GM18508 (cell line): ENCODE data around the gene INPP4A.

ENCODE experiments used
- ATAC-seq: cut with Tn5 transposase; IDR thresholded peaks from one replicate; pipeline ENCODE4 v1.9.1; 2021; ENCODE audit warnings: moderate number of reproducible peaks; ENCODE audit not compliant: insufficient read depth, unreplicated experiment

INPP4A gene

DNA sequence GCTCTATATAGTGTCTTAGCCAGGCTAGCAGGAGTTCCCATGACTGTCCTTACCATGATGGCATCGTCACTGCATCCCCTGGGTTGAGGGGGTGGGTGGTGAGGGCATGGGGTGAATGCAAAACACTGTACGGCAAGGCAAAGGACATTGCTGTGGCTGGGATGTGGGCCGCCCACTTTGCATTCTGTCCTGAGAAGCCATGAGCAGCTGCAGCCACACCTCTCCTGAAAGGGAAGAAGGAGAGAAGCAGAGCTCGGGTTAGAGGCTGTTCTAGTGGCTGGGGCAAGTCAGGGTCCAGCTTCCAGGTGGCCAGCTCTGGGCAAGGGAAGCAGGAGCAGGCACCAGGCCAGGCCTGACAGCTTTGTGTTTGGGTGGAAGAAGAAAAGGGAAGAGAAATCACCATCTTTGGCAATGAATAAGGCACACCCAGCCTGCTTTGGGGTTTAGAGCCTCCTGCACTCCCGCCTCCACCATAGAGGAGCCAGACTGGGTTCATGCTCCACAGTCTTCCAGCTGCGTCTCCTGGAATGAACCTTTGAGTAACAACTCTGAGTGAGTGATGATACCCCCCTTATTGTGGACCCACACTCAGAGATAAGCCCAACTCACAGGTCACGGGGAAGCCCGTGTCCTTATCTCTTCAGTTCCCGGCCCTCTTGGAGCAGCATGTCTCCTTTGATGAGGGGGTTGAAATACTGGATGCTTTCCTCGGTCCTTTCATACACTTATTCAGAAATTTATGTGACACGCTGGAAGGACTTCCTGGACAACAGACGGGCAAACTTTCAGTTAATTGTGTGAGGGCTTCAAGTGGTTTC lies 63.4 kb downstream of the INPP4A start:
- no peak for ATAC-seq

DNA sequence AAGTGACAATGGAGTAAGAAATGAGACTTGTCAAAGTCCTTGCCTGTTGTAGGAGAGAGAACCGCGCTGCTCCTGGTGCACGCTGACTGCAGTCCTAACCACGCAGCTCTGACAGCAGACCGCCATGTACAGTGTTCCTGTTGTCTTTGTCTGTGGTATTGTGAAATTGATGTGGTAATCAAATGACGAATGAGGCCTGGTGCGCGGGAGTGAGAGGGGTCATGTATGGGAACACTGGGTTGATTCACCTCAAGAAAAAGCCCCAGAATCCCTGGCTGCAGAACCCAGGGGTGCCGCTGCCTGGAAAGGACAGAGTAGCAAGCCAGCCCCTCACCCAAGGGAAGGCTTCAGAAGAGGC lies 64.0 kb downstream of the INPP4A start:
- no peak for ATAC-seq

DNA sequence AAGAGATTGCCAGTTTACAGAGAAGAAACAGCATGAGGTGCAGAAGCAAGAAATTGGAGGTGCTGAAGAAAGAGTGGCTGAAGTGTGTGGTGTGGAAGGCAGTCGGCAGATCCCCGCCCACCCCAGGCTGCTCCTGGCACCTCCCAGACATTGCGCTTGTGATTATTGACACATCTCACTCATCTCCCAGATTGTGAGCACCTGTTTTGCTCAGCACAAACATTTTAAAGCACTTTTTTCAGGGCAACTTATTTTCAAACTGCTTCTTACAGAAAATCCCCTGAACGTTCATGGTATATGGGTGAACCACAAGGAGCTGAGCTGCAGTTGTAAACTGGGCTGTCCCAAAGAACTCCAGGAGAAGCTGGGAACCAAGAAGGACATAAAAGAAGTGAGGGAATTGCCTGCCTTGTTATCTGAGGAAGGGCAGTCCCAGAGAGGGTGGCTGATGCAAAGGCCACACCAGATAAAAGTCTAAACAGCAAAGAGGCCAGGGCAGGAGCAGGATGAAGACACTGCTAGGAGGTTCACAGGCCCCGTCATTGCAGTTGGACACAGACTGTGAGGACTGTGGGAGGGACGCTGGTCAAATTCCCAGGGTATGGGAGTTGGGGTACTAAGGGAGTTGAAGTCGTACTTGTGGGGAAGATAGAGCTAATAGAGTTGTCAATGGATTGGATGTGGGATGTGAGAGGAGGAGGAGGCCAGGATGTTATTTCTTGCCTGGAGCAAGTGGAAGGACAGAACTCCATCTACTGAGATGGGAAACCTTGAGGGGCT lies 65.1 kb downstream of the INPP4A start:
- ATAC-seq, result no peak

DNA sequence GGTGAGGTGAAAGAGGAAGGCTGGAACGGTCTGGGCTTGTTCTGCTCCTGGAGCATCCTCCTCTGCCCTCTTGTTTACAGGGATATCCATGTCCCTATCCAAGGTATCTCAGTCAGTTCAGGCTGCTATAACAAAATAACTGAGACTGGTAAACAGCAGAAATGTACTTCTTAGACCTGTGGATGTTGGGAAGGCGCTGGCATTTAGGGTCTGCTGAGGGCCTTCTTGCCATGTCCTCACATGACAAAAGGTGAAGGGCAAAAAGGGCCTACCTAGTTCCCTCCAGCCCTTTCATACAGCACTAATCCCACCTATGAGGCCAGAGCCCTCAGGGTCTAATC lies 65.6 kb downstream of the INPP4A start:
- no peak for ATAC-seq

DNA sequence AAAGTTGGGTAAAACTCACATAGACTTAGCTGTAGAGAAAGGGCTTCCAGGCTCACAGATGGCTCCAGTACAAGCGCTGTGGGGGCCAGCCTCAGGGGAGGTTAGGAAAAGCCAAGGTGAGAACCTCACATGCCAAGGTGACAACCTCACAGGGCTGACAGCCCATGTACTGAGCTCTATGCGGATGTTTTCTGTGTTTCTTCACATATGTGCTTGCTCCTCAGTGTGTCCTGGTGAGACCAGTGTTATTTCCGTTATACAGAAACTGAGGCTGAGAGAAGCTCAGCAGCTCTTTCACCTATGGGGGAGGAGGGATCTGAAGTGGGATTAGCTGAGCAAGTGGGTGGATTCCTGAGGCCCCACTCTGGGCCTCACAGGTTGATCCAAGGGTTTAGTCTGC lies 67.3 kb downstream of the INPP4A start:
- ATAC-seq, result no peak

DNA sequence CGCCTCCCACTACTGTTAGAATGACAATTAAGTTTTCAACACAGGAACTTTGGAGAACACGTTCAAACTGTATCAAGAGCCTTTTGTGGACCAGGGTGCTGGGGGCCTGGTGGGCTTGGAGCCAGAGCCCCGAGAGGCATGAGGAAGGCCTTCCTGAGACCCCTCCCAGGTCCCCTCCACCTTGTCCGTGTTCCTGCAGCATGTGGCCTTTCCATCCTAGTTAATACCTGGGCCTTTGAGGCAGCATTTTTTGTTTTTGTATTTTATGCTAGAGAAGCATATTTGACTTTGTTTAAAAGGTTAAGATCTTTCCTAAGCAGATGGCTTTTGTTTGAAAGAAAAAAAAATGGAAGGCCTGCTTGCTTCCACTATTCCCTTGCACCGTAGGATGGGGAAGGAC lies 68.0 kb downstream of the INPP4A start:
- no peak for ATAC-seq

DNA sequence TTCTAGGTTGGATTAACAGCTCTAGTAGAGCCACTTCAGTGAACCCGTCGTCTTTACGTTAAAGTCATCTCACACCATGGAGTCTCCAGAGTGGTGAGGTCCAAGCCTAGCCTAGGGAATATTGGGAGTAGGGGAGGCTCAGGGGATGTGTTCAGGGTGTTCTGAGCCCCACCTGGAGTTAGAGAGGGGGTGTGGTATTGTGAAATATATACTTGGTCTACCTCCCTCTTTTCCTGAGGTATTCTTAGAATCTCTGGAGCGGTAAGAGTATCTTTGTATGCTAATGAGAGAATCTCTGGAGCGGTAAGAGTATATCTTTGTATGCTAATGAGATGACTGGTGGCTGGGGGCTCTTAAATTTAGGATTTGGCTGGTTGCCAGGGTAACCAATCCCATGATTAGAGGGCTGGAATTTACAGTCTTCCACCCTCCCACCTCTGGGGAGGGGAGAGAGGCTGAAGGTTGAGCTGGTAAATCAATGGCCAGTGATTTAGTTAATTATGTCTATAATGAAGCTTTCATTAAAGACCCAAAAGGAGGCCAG lies 69.5 kb downstream of the INPP4A start:
- no peak for ATAC-seq

DNA sequence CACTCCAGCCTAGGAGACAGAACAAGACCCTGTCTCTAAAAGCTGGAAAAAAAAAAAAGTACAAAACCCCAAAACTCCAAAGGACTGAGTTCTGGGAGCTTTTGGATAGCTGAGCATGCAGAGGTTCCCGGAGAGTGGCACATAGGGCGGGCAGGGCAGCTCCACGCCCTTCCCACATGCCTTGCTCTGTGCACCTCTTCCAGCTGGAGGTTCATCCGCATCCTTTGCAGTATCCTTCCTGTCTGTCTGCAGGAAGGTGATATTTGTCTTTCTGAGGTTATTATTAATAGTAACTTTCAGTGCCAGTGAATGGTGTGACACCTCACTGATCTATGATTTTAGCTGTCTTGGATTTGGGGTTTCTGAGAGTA lies 70.2 kb downstream of the INPP4A start:
- no peak for ATAC-seq

DNA sequence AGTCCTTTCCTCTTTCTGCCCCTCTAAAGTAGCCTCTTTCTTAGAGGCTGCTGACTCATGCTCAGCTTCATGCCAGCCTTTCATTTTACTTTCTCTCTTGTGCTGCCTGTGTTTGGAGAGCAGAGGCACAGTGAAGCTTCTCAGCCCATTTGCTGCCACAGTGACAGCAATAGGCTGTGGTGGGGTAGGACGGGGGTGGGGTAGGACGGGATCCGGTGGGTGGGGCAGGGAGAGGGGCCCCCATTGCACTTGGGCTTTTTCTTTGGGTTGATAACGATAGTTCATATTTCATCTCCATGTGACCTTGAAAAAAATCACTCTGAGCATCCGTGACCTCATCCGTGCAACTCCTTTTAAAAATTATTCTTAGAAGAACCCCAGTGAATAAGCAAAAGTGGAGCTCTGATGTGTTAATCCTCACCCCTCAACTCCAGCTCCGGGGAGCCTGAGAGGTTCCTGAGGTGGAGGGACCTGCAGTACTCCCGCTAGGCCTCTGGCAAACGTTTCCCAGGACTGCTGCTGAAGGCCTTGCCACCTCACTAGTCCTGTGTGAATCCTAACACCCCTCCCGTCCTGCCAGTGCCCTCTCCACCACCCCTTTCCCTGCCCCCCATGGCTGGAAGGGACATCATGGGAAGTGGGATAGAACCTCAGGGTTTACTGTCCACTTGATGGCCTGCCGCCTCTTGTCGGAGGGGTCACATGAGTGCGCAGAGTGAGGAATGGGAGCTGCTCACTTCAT lies 70.8 kb downstream of the INPP4A start:
- no peak for ATAC-seq

DNA sequence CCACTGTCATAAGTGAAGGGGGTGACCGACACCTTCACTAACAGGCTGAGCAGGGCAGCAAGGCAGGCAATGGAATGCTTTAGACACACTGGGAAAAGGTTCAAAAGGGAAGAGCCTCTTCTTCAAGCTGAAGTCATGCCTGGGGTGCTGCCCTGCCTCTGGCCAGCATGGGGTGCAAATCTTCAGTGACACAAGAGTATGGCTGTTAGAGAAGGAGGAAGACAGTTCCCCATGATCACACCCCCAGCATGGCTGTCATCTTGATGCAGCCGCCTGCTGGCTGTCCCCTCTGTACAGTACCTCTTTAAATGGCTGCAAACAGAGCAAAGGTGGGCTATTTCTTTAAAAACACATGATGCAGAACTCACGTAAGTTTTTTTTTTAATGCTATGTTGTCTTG lies 71.9 kb downstream of the INPP4A start:
- no peak for ATAC-seq

DNA sequence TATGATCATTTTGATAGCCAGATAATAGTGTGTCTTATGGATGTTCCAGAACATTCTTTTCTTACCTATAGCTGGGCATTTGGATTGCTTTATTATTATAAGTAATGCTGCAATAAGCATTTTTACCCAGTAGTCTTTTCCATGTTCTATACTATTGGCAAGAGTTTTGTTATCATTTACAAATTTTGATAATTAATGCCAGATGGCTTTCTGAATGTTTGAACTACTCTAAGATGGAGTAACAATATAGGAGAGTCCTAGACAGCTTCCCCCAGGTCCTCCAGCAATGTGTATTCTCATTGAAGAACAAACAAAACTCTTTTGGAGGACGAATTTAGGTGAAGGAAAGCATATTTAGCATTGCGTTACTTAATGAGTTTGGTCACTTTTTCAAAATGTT lies 73.0 kb downstream of the INPP4A start:
- ATAC-seq, result no peak

DNA sequence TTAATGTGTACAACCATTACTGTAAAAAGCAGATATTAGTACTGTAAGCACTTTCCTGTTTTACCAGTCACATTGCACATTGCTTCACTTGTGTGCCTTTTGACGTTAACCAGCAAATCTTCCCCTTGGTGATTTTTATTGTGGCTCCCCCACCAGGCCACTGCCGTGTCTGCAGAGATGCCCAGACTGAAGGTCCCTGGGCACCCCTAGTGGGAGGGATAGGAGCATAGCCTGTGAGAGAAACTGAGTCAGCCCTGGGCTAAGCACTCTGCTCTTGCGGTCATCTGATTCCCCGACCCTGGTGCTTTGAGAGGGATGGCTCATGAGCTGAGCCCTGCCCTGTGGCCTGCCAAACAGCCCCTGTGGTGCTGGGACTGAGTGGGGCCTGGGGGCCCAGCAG lies 73.4 kb downstream of the INPP4A start:
- no peak for ATAC-seq

DNA sequence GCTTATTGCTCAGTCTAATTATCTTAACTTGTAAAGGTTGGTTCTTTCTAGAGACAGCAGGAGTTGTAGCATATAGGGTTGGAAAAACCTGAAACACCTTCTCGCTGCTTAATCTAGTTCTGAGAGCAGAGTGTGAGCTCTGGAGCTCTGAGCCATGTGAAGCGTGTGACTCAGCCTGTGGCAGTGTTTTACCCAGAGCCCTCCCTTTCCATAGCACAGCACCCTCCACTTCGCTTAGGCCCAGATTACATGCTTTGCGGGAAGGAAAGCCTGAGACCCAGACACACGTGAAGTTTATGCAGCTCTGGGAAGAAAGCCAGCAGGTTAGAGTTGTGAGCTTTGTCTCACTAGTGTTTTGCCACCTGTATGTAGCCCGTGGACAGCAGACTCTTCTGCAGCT lies 74.5 kb downstream of the INPP4A start:
- no peak for ATAC-seq

DNA sequence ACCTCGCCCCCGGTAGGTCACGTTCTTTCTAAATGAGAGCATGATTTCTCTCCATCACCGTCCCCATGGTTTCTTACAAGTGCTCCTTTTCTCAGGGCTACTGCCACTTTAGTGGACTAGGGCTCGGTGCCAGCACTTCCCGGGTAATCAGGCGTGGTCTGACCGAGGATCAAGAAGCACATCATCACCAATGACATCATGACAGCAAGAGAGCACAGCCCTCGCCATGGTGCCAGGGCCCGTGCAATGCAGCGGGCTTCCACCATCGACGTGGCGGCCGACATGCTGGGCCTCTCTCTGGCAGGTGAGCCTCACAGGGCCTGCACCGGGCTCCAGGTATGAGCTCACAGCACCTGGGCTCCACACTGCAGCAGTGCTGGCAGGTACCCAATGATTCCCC lies 75.2 kb downstream of the INPP4A start:
- no peak for ATAC-seq

DNA sequence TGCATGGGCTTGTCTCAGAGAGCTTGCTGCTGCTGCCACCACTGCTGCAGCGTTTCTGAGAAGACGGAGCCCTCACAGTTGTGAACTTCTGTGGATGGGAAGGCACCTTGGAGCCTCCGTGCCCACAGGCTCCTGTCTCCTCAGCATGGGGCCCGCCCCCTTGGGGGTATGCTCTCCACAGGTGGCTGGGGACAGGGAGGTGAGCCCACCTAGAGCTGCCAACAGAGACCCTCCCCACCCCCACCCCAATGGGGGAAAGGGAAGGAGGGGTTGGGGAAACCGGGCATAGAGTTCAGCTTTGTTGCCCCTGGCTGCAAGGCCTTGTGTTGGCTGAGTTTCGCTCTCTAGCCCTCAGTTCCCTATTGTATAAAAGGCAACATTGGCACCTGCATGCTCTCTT lies 76.1 kb downstream of the INPP4A start:
- no peak for ATAC-seq

DNA sequence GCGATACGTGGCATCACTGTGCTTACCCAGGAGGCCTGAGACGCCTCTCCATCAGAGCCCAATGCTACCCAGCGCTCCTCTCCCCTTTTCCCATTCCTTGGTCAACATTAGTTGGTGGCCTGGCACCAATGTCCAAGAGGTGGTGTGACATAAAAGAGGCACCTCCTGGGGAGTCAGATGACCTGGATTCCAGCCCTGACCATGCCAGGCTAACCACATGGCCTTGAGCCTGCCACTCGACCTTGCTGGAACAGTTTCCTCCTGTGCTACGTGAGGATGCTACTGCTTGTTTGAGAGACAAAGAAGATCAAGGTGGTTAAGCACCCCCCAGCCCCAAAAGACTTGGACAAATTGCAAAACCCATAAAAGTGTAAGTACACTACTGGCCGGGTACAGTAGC lies 76.6 kb downstream of the INPP4A start:
- ATAC-seq, result no peak

DNA sequence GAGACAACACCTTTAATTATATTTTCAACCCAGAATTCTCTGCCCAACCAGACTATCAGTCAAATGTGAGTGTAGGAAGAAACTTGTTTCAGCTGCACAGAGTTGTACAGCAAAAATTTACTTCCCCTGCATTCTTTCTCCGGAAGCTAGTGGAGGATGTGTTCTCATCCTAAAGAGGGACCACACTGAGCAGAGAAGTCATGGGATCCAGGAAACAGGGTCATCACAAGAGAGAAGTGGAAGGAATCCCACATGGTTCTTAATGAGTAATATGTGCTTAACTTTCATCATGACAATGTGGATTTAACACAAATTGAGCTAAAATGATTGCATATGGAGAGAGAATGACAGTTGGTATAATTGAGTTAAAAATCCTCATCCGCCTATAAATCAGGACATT lies 78.2 kb downstream of the INPP4A start:
- ATAC-seq, result no peak

DNA sequence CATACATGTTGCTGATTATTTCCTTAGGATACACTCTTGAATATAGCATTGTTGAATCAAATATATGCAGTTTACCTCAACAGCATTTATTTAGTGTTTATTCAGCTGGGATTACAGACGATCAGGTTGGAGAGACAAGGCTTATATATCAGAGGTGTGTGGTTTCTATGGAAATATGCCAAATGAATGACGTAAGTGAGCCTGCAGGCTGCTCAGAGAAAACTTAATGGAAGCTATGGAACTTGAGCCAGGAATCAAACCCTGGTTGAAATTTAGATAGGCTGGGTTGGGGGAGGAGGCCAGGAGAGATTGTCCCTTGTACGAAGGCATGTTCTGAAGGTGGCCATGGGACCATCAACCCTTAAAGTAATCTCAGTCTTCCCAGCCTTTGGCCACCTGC lies 79.5 kb downstream of the INPP4A start:
- no peak for ATAC-seq

DNA sequence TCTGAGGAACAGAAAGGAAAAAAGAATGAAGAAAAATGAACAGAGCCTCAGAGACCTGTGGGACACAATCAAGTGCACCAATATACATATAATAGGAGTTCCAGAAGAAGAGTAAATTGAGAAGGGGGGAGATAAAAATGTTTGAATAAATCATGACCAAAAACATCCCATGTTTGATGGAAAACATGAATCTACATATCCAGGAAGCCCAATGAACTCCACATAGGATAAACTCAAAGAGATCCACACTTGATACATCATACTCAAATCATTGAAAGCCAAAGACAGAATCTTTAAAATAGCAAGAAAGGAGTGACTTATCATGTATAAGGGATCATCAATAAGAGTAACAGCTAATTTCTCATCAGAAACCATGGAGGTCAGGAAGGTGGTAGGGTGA lies 83.7 kb downstream of the INPP4A start:
- ATAC-seq, result no peak

DNA sequence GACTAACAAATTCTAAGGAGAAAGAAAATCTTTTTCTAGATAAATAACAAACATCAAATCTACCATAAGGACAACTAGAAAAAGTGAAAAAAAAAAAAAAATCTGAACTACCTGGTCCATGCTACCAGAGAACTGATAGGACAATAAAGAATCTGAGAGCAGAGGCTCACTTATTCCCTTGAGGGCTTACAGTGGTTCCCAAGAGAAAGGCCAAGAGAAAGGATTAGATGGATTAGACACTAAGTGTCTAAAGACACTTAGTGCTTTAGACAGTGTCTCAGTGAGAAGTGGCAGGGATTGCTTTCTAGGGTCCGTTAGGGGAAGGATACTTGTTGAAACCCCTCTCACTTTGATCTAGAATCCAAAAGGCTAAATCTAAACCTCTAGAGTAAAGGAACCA lies 85.5 kb downstream of the INPP4A start:
- ATAC-seq, result no peak

DNA sequence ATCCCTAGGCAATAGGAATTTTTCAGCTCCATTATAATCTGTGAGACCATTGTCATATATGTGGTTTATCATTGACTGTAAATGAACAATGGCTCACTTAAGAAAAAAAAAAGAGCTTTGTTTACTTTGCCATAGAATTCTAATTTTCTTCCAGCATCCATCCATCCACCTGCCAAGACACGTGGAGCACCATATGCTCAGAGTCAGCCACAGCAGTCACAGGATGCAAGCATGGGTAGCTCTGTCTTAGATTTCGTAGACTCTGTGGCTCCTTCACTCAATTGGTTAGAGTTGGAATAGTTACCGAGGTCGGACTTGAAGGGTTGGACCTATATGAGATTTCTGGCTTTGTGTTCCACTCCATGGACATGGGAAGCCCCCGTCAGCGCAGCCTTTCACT lies 88.1 kb downstream of the INPP4A start:
- no peak for ATAC-seq
